ENCODE measurements around the gene BHLHA15. TPM values are rescaled to one million over a fixed set of nuclear protein-coding genes. Genes with fewer than 3 reads are reported as not detected.
A peak's percentile ranks its signal among the peaks of the same experiment; 100 is the strongest.

The BHLHA15 gene
- total RNA-seq, 2 experiments from 2014 or later = 0.23 to 0.47 TPM

DNA sequence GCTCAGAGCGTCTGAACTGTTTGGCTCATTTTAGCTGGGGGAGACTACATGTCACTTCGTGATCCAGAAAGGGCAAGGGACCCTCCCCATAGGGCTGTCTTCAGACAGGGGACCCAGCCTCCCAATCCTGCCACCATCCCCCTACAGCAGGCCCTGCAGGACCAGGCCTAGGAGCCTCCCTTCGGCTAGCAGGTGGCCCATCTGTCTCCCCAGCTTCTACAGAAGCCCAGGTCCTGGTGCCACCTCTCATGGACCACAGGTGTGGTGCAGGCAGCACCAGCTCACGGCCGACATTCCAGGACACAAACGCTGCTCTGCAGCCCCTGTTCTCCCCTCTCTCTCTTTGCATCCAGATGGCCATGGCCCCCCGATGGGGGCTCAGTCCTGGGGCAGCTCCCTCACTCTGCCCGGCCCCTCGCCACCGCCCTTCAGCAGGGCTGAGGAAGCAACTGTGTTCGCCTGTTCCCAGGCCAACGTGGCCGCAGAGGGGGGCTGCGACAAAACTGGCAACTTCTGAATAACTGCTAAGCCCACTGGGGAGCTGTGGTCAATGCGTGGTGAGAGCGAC is 30.5 kb downstream of the BHLHA15 start:
- POLR2A ChIA-PET = no interaction called here
- H3K27me3 Mint-ChIP-seq = no peaks in the 10 kb centered on the region
- CTCF ChIA-PET = interaction anchor here (0.6 to 1.0 kb wide), 3 partner anchors 9 to 220 kb away, joined by 3 to 4 read pairs (median 4); no protein-coding TSS in a partner anchor
- H3K9me3 Mint-ChIP-seq (ENCODE audit: low read depth) = no peaks in the 10 kb centered on the region
- no peak overlapping the region for H3K27ac Mint-ChIP-seq
- H3K4me1 Mint-ChIP-seq = no peaks in the 10 kb centered on the region
- intact Hi-C loops (cut with DNase I, micrococcal nuclease) = loop anchor here in 1 of 2 experiments (1.0 kb wide), 1 partner anchor 220 kb away; no protein-coding TSS in a partner anchor
- DNase-seq = no peak
- peaks cover 14% of the 10 kb centered on the region for H3K36me3 Mint-ChIP-seq (ENCODE audit: low read depth)
- H3K4me3 Mint-ChIP-seq = no peak overlapping the region
- ATAC-seq = no peak

DNA sequence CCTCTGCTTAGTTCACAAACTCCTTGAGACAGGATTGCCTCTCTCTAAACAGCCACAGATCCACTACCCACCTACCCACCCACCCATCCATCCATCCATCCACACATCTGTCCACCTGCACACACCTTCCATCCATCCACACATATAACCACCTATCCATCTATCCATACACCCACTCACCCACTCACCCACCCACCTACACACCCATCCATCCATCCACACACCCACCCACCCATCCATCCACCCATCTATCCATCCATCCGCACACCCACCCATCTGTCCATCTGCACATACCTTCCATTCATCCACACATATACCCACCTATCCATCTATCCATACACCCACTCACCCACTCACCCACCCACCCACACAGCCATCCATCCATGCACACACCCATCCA is 31.1 kb downstream of the BHLHA15 start:
- H3K27me3 Mint-ChIP-seq = no peaks in the 10 kb centered on the region
- H3K9me3 Mint-ChIP-seq (ENCODE audit: low read depth) = no peaks in the 10 kb centered on the region
- peaks cover 15% of the 10 kb centered on the region for H3K36me3 Mint-ChIP-seq (ENCODE audit: low read depth)
- no peak overlapping the region for H3K27ac Mint-ChIP-seq
- H3K4me1 Mint-ChIP-seq = no peaks in the 10 kb centered on the region
- intact Hi-C loops (cut with DNase I, micrococcal nuclease) = no loop called here
- ChIA-PET CTCF (interaction anchor here (0.6 to 1.0 kb wide), 3 partner anchors 8 to 220 kb away, joined by 3 to 4 read pairs (median 4); no protein-coding TSS in a partner anchor), POLR2A (no interaction called here)
- DNase-seq = no peak
- ATAC-seq = no peak
- H3K4me3 Mint-ChIP-seq = no peak overlapping the region

DNA sequence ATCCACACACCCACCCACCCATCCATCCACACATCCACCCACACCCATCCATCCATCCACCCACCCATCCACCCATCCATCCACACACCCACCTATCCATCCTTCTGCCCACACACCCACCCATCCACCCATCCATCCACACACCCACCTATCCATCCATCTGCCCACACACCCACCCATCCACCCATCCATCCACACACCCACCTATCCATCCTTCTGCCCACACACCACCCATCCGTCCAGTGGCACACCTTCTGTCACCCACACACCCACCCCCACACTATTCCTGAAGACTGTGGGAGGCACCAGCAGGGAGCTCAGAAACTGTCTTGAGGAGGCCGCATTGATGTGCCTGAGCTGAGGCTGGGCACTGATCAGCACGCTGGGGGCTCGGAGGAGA is 31.7 kb downstream of the BHLHA15 start:
- H3K36me3 Mint-ChIP-seq (ENCODE audit: low read depth) = peaks cover 19% of the 10 kb centered on the region
- H3K27ac Mint-ChIP-seq = no peak overlapping the region
- H3K27me3 Mint-ChIP-seq = no peaks in the 10 kb centered on the region
- H3K9me3 Mint-ChIP-seq (ENCODE audit: low read depth) = no peaks in the 10 kb centered on the region
- DNase-seq = no peak
- CTCF ChIA-PET = no interaction called here
- ATAC-seq = no peak
- peaks cover 1% of the 10 kb centered on the region for H3K4me1 Mint-ChIP-seq
- POLR2A ChIA-PET = no interaction called here
- H3K4me3 Mint-ChIP-seq = no peak overlapping the region
- intact Hi-C loops (cut with DNase I, micrococcal nuclease) = no loop called here

DNA sequence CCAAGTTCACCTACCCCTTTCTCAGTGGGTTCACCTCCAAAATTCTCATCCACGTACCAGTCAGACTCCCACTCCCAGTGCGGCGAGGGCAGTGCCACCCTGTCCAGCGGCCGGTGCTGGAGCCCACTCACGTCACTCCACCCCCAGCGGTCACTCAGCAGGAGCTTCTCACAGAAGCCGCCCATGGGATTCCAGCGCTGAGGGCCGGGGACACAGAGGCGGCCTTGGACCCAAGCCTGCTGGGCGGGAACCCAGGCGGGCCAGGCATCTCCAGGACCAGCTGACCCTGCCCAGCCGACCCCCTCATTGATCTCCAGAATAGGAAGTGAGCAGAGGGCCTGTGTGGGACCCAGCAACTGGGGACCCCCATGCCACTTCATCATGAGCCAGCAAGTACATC is 33.6 kb downstream of the BHLHA15 start:
- intact Hi-C loops (cut with DNase I, micrococcal nuclease) = no loop called here
- POLR2A ChIA-PET = no interaction called here

DNA sequence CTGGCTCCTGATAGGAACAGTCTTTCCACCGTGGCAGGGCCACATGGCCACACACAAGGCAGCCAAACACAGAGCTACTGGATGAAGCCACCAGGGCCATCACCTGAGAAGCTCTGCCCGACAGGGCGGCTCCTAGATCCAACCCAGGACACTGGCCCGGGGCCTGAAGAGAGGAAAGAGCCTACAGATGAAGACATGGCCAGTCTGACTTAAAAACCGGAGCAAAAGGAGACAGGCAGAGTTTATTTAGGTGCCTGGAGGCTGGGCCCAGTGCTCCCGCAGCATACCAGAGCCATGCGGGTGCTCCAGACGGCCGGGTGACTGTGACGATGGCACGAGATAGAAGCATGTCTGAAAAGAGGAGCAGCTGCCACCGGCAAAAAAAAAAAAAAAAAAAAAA is 36.9 kb downstream of the BHLHA15 start:
- no peak for DNase-seq
- Mint-ChIP-seq H3K4me1 (peaks cover 32% of the 10 kb centered on the region), H3K9me3 (ENCODE audit: low read depth) (no peaks in the 10 kb centered on the region), H3K4me3 (no peak overlapping the region), H3K27me3 (no peaks in the 10 kb centered on the region), H3K27ac (peak overlapping the region; percentile 83), H3K36me3 (ENCODE audit: low read depth) (peaks cover 16% of the 10 kb centered on the region)
- ChIA-PET CTCF (interaction anchor here (1.4 kb wide), 1 partner anchor 82 kb away, joined by 4 read pairs; no protein-coding TSS in a partner anchor), POLR2A (interaction anchor here (0.7 kb wide), 1 partner anchor 211 kb away, joined by 3 read pairs; no protein-coding TSS in a partner anchor)
- no peak for ATAC-seq
- intact Hi-C loops (cut with DNase I, micrococcal nuclease) = no loop called here

More for the DNA sequence above, 33.6 kb downstream of the BHLHA15 start:
- Mint-ChIP-seq H3K4me3 (no peak overlapping the region), H3K27me3 (no peaks in the 10 kb centered on the region), H3K9me3 (ENCODE audit: low read depth) (no peaks in the 10 kb centered on the region), H3K36me3 (ENCODE audit: low read depth) (peaks cover 20% of the 10 kb centered on the region), H3K27ac (no peak overlapping the region), H3K4me1 (peaks cover 17% of the 10 kb centered on the region)
- no peak for ATAC-seq
- no peak for DNase-seq
- CTCF ChIA-PET = no interaction called here

DNA sequence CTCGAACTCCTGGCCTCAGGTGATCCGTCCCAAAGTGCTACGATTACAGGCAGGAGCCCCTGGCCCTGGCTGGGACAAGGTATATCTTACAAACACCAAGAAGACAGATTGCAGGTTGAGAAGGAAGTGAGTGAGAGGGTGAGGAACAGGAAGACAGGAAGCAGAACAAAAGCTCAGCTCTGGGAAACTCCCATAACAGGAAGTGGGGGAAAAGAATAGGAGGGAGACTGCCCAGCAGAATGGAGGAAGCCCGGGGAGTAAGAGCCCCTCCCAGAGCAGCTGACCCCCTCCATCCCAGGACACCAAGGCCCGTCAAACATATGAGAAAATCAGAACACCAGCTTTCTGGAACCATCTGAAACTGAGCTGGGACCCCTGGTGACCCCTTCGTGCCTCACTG is 37.9 kb downstream of the BHLHA15 start:
- no peak for ATAC-seq
- H3K36me3 Mint-ChIP-seq (ENCODE audit: low read depth) = peaks cover 16% of the 10 kb centered on the region
- H3K27ac Mint-ChIP-seq = peak overlapping the region; percentile 98
- POLR2A ChIA-PET = no interaction called here
- CTCF ChIA-PET = interaction anchor here (1.4 kb wide), 1 partner anchor 83 kb away, joined by 4 read pairs; no protein-coding TSS in a partner anchor
- H3K4me1 Mint-ChIP-seq = peaks cover 35% of the 10 kb centered on the region
- no peaks in the 10 kb centered on the region for H3K27me3 Mint-ChIP-seq
- H3K4me3 Mint-ChIP-seq = peak overlapping the region; percentile 36
- H3K9me3 Mint-ChIP-seq (ENCODE audit: low read depth) = no peaks in the 10 kb centered on the region
- DNase-seq = no peak
- intact Hi-C loops (cut with DNase I, micrococcal nuclease) = no loop called here

DNA sequence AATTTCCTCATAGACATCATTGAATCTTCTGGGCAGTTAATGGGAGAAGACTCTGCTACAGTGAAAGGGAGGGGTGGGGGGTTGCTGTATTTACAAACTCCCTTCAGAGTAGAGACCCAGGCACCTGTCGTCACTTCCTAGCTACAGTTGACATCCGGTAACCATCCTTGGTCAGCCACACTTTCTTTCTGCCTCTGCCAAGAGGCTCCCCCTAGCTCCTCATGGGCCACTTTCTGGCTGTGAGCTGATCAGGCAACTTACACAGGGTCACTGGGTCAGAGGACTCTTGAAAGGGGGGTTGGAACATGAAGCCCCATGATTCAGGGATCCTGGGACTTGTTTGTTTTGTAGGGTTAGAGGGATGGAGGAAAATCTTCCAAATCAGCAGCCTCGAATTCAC is 39.5 kb downstream of the BHLHA15 start:
- CTCF ChIA-PET = interaction anchor here (0.6 to 1.0 kb wide), 4 partner anchors 9 to 628 kb away, joined by 3 to 5 read pairs (median 4); partner anchors contain the start of gene TRRAP
- POLR2A ChIA-PET = interaction anchor here (0.6 to 1.0 kb wide), 2 partner anchors 16 to 30 kb away, joined by 3 to 5 read pairs; partner anchors contain the start of gene BRI3
- H3K9me3 Mint-ChIP-seq (ENCODE audit: low read depth) = no peaks in the 10 kb centered on the region
- H3K27ac Mint-ChIP-seq = peak overlapping the region; percentile 98
- intact Hi-C loops (cut with DNase I, micrococcal nuclease) = loop anchor here (1.0 to 5.0 kb wide), 5 partner anchors 48 to 892 kb away; partner anchors contain the start of genes ASNS (in 1 of the 2), LMTK2 (in 1 of the 2) and SMURF1 (in 1 of the 2)
- ATAC-seq = peak; percentile 43
- peaks cover 21% of the 10 kb centered on the region for H3K36me3 Mint-ChIP-seq (ENCODE audit: low read depth)
- H3K27me3 Mint-ChIP-seq = no peaks in the 10 kb centered on the region
- H3K4me1 Mint-ChIP-seq = peaks cover 45% of the 10 kb centered on the region
- peak; percentile 70 for DNase-seq
- peak overlapping the region; percentile 93 for H3K4me3 Mint-ChIP-seq

DNA sequence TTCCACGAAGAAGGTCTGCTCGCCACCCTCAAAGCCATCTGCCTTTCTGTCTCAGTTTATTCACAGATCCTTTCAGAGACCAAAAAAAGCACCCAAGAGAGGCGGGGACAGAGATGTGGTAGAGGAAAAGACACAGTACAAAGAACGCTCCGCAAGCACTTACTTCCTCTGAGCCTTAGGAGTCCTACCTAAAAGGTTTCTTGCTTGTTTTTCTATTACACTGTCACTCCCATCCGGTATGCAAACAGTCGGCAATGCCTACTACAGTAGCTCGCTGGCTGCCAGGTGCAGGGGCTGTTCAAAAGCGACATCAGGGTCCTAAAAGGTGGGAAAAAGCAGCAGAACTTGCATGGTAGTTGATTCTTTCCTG is 40.0 kb downstream of the BHLHA15 start:
- peak overlapping the region; percentile 93 for H3K4me3 Mint-ChIP-seq
- ATAC-seq (peak; percentile 43), DNase-seq (peak; percentile 59)
- H3K27me3 Mint-ChIP-seq = no peaks in the 10 kb centered on the region
- H3K27ac Mint-ChIP-seq = peak overlapping the region; percentile 98
- POLR2A ChIA-PET = interaction anchor here (1.0 kb wide), 1 partner anchor 30 kb away, joined by 5 read pairs; the partner anchor contains the start of gene BRI3
- H3K4me1 Mint-ChIP-seq = peaks cover 48% of the 10 kb centered on the region
- CTCF ChIA-PET = interaction anchor here (0.9 kb wide), 1 partner anchor 145 kb away, joined by 5 read pairs; no protein-coding TSS in a partner anchor
- intact Hi-C loops (cut with DNase I, micrococcal nuclease) = loop anchor here (1.0 to 5.0 kb wide), 5 partner anchors 48 to 891 kb away; partner anchors contain the start of genes ASNS (in 1 of the 2), LMTK2 (in 1 of the 2) and SMURF1 (in 1 of the 2)
- H3K9me3 Mint-ChIP-seq (ENCODE audit: low read depth) = no peaks in the 10 kb centered on the region
- peaks cover 22% of the 10 kb centered on the region for H3K36me3 Mint-ChIP-seq (ENCODE audit: low read depth)

DNA sequence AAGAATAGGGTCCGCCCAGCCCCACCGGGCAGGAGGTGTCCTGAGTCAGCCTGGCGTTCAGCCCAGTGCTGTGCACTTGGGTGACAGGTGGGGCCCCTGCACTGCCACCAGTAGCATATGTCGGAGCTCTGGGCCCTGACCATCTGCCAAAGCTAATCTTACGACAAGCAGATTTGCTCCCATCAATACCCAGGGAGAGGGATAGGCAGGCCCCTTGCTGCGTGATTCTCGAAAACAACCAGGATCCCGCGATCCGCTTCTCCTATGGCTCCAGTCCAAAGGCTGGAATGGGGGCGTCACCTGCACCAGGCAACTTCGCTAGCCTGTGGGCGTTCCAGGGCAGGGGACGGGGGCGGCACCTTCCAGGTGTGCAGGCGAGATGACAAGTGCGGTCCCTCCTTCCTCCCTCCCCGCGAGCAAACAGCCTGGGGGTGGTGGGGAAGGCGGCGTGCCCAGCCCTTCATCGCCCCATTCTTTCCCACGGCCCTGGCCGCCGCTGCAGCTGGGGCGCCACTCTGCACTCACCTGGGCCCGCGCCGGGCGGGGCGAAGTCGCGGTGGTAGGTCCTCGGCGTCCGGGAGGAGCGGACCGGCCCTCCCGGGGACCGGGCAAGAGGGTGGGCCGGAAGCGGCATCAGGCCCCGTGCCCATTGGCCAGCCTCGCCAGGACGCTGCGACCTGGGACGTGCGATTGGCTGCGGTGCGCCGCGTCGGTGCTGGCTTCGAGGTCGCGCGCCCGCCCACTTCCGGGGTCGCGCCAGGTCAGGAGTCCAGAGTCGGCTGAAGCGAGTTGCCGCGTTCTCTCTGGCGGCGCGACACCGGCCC is 40.6 kb downstream of the BHLHA15 start, which contains the start of gene TECPR1:
Gene TECPR1, minus strand, starts transcription at position 632 of the 824 bp plus-strand sequence. CDS start 6,086 bp downstream, outside the sequence.
- DNase-seq (peak; percentile 94), ATAC-seq (peak; percentile 92)
- Mint-ChIP-seq H3K4me3 (peak within 1 kb of the TSS; percentile 93), H3K9me3 (ENCODE audit: low read depth) (no peaks in the 10 kb centered on the region), H3K36me3 (ENCODE audit: low read depth) (peaks cover 28% of the 10 kb centered on the region), H3K27ac (peak within 1 kb of the TSS; percentile 98), H3K4me1 (peaks cover 50% of the 10 kb centered on the region), H3K27me3 (no peaks in the 10 kb centered on the region)
- intact Hi-C loops (cut with DNase I, micrococcal nuclease) = loop anchor here (1.0 to 5.0 kb wide), 10 partner anchors 29 to 1135 kb away; partner anchors contain the start of genes BRI3 (in 2 of the 2), LMTK2 (in 2 of the 2), ASNS (in 1 of the 2) and BAIAP2L1 (in 1 of the 2)
- ChIA-PET POLR2A (no interaction called here), CTCF (interaction anchor here (0.6 kb wide), 1 partner anchor 120 kb away, joined by 3 read pairs; no protein-coding TSS in a partner anchor)

DNA sequence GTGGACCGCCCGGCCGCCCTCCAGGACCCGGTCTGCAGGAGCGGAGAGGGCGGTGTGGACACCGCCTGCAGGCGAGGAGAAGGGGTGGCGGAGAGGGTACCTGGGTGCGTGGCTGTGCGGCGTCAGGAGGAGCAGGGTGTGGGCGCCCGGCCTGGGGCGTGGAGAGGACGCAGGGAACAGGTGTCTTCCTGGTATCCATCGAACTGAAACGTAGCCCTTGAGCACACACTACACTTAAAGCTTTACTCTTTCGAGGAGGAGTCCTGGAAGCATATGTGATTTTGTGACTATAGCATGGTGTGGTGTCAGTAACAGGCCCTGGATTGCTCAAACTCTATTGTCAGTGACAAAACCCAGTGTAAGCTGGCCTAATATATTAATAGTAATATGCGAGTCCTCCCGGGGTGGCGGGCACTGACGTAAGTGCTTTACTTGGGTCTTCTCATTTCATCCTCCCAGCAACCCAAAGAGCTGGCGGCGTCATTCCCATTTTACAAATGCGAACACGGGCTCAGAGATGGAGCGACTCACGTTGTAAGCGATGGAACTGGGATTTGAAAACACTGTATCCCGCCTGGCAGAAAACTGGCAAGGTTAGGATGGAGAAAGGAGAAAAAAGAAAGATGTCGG is 41.3 kb downstream of the BHLHA15 start:
- no peak for DNase-seq
- ChIA-PET POLR2A (interaction anchor here (0.6 kb wide), 1 partner anchor 15 kb away, joined by 3 read pairs; no protein-coding TSS in a partner anchor), CTCF (interaction anchor here (0.6 kb wide), 1 partner anchor 231 kb away, joined by 3 read pairs; no protein-coding TSS in a partner anchor)
- Mint-ChIP-seq H3K27ac (peak overlapping the region; percentile 92), H3K36me3 (ENCODE audit: low read depth) (peaks cover 31% of the 10 kb centered on the region), H3K9me3 (ENCODE audit: low read depth) (no peaks in the 10 kb centered on the region), H3K4me3 (peak overlapping the region; percentile 93), H3K27me3 (no peaks in the 10 kb centered on the region), H3K4me1 (peaks cover 50% of the 10 kb centered on the region)
- ATAC-seq = peak; percentile 36
- intact Hi-C loops (cut with DNase I, micrococcal nuclease) = loop anchor here (1.0 to 5.0 kb wide), 7 partner anchors 29 to 1135 kb away; partner anchors contain the start of genes BRI3 (in 2 of the 2), BAIAP2L1 (in 1 of the 2), LMTK2 (in 1 of the 2) and SDHAF3 (in 1 of the 2)
